ENCODE data around the gene PPIL6. TPM values are rescaled to one million over a fixed set of nuclear protein-coding genes. Genes with fewer than 3 reads are reported as not detected.

Gene PPIL6
- total RNA-seq, 1 experiment from 2014 or later: 2.6 TPM

GRCh38 chr6:109424946-109425345 lies 15.5 kb downstream of the PPIL6 start:
- TF ChIP-seq CTCF (IDR thresholded peaks at IDR 0.05; ENCODE audit: unreplicated experiment): no peak
- no peaks in the 10 kb centered on the region for H3K36me3 Mint-ChIP-seq (ENCODE audit: insufficient read depth, unreplicated experiment)
- no peaks in the 10 kb centered on the region for H3K9me3 Mint-ChIP-seq (ENCODE audit: low read depth, unreplicated experiment)
- H3K27ac Mint-ChIP-seq (ENCODE audit: unreplicated experiment): no peak overlapping the region
- no TSS peak for BruUV-seq (replicated peaks)
- H3K4me3 Mint-ChIP-seq (ENCODE audit: low read depth, unreplicated experiment): no peak overlapping the region
- CTCF ChIA-PET: no interaction called here
- DNase-seq: no peak
- intact Hi-C loops (cut with micrococcal nuclease; ENCODE audit: unreplicated experiment): no loop called here
- peaks cover 16% of the 10 kb centered on the region for H3K4me1 Mint-ChIP-seq (ENCODE audit: low read depth, unreplicated experiment)
- H3K27me3 Mint-ChIP-seq (ENCODE audit: unreplicated experiment): no peaks in the 10 kb centered on the region

GRCh38 chr6:109421184-109421583 lies 19.2 kb downstream of the PPIL6 start:
- H3K4me3 Mint-ChIP-seq (ENCODE audit: low read depth, unreplicated experiment): no peak overlapping the region
- CTCF ChIA-PET: no interaction called here
- no peaks in the 10 kb centered on the region for H3K27me3 Mint-ChIP-seq (ENCODE audit: unreplicated experiment)
- no peaks in the 10 kb centered on the region for H3K36me3 Mint-ChIP-seq (ENCODE audit: insufficient read depth, unreplicated experiment)
- intact Hi-C loops (cut with micrococcal nuclease; ENCODE audit: unreplicated experiment): no loop called here
- no TSS peak for BruUV-seq (replicated peaks)
- TF ChIP-seq CTCF (IDR thresholded peaks at IDR 0.05; ENCODE audit: unreplicated experiment): no peak
- no peaks in the 10 kb centered on the region for H3K9me3 Mint-ChIP-seq (ENCODE audit: low read depth, unreplicated experiment)
- H3K4me1 Mint-ChIP-seq (ENCODE audit: low read depth, unreplicated experiment): peaks cover 16% of the 10 kb centered on the region
- H3K27ac Mint-ChIP-seq (ENCODE audit: unreplicated experiment): no peak overlapping the region
- DNase-seq: no peak

GRCh38 chr6:109420751-109421150 lies 19.7 kb downstream of the PPIL6 start:
- no peak for TF ChIP-seq CTCF (IDR thresholded peaks at IDR 0.05; ENCODE audit: unreplicated experiment)
- DNase-seq: no peak
- no peaks in the 10 kb centered on the region for H3K9me3 Mint-ChIP-seq (ENCODE audit: low read depth, unreplicated experiment)
- H3K4me3 Mint-ChIP-seq (ENCODE audit: low read depth, unreplicated experiment): no peak overlapping the region
- H3K4me1 Mint-ChIP-seq (ENCODE audit: low read depth, unreplicated experiment): peaks cover 16% of the 10 kb centered on the region
- intact Hi-C loops (cut with micrococcal nuclease; ENCODE audit: unreplicated experiment): no loop called here
- no peaks in the 10 kb centered on the region for H3K27me3 Mint-ChIP-seq (ENCODE audit: unreplicated experiment)
- BruUV-seq (replicated peaks): no TSS peak
- CTCF ChIA-PET: no interaction called here
- H3K36me3 Mint-ChIP-seq (ENCODE audit: insufficient read depth, unreplicated experiment): no peaks in the 10 kb centered on the region
- no peak overlapping the region for H3K27ac Mint-ChIP-seq (ENCODE audit: unreplicated experiment)

- Mint-ChIP-seq H3K36me3 (ENCODE audit: insufficient read depth, unreplicated experiment) (no peaks in the 10 kb centered on the region), H3K27ac (ENCODE audit: unreplicated experiment) (no peak overlapping the region), H3K4me1 (ENCODE audit: low read depth, unreplicated experiment) (no peaks in the 10 kb centered on the region), H3K9me3 (ENCODE audit: low read depth, unreplicated experiment) (no peaks in the 10 kb centered on the region), H3K27me3 (ENCODE audit: unreplicated experiment) (no peaks in the 10 kb centered on the region), H3K4me3 (ENCODE audit: low read depth, unreplicated experiment) (no peak overlapping the region)
- TF ChIP-seq CTCF (IDR thresholded peaks at IDR 0.05; ENCODE audit: unreplicated experiment): no peak
- no peak for DNase-seq
- CTCF ChIA-PET: no interaction called here
- no TSS peak for BruUV-seq (replicated peaks)
- intact Hi-C loops (cut with micrococcal nuclease; ENCODE audit: unreplicated experiment): no loop called here
Observed at GRCh38 chr6:109417646-109418045, 22.8 kb downstream of the PPIL6 start.

- BruUV-seq (replicated peaks): no TSS peak
- Mint-ChIP-seq H3K27ac (ENCODE audit: unreplicated experiment) (no peak overlapping the region), H3K4me3 (ENCODE audit: low read depth, unreplicated experiment) (no peak overlapping the region), H3K36me3 (ENCODE audit: insufficient read depth, unreplicated experiment) (no peaks in the 10 kb centered on the region), H3K27me3 (ENCODE audit: unreplicated experiment) (no peaks in the 10 kb centered on the region), H3K9me3 (ENCODE audit: low read depth, unreplicated experiment) (no peaks in the 10 kb centered on the region), H3K4me1 (ENCODE audit: low read depth, unreplicated experiment) (no peaks in the 10 kb centered on the region)
- no peak for TF ChIP-seq CTCF (IDR thresholded peaks at IDR 0.05; ENCODE audit: unreplicated experiment)
- DNase-seq: no peak
- intact Hi-C loops (cut with micrococcal nuclease; ENCODE audit: unreplicated experiment): no loop called here
- CTCF ChIA-PET: no interaction called here
Observed at GRCh38 chr6:109411034-109411433, 29.4 kb downstream of the PPIL6 start.

Measured in Calu3 (cell line).